Nephron progenitor cell (in vitro differentiated cells): Measurements from ENCODE around the gene ART4.

Experiments used
- DNase-seq: peaks from one replicate; pipeline ENCODE4 v3.0.0; 2021
- H3K27ac Mint-ChIP-seq: 2 replicates; pipeline ENCODE4 v1.8.0; 2021; ENCODE audit warnings: mild to moderate bottlenecking, moderate library complexity, mixed read lengths
- H3K27me3 Mint-ChIP-seq: 2 replicates; pipeline ENCODE4 v1.8.0; 2021; ENCODE audit warnings: mild to moderate bottlenecking, low read depth, mixed read lengths; ENCODE audit not compliant: poor library complexity
- H3K36me3 Mint-ChIP-seq: 2 replicates; pipeline ENCODE4 v1.8.0; 2021; ENCODE audit warnings: low read depth, mixed read lengths
- H3K4me1 Mint-ChIP-seq: 2 replicates; pipeline ENCODE4 v1.8.0; 2021; ENCODE audit warnings: mixed read lengths
- H3K4me3 Mint-ChIP-seq: 2 replicates; pipeline ENCODE4 v1.8.0; 2021; ENCODE audit warnings: mild to moderate bottlenecking, moderate library complexity, mixed read lengths
- H3K9me3 Mint-ChIP-seq: 2 replicates; pipeline ENCODE4 v1.8.0; 2021; ENCODE audit warnings: mild to moderate bottlenecking, moderate library complexity, mixed read lengths
- TF ChIP-seq, protein P1 (sequence below): fragments of 200-600 bp; sonication (generic); IDR thresholded peaks from 2 replicates; pipeline ENCODE4 v1.5.0; 2021; ENCODE audit warnings: antibody characterized with exemption

Gene ART4

GRCh38 chr12:14803830-14804160, 39.5 kb downstream of the ART4 start:
- DNase-seq: no peak
- Mint-ChIP-seq H3K36me3 (peaks cover 9% of the 10 kb centered on the region), H3K27ac (no peak overlapping the region), H3K4me3 (no peak overlapping the region), H3K9me3 (no peaks in the 10 kb centered on the region), H3K4me1 (no peaks in the 10 kb centered on the region), H3K27me3 (peaks cover 3% of the 10 kb centered on the region)
- TF ChIP-seq, protein P1, sequence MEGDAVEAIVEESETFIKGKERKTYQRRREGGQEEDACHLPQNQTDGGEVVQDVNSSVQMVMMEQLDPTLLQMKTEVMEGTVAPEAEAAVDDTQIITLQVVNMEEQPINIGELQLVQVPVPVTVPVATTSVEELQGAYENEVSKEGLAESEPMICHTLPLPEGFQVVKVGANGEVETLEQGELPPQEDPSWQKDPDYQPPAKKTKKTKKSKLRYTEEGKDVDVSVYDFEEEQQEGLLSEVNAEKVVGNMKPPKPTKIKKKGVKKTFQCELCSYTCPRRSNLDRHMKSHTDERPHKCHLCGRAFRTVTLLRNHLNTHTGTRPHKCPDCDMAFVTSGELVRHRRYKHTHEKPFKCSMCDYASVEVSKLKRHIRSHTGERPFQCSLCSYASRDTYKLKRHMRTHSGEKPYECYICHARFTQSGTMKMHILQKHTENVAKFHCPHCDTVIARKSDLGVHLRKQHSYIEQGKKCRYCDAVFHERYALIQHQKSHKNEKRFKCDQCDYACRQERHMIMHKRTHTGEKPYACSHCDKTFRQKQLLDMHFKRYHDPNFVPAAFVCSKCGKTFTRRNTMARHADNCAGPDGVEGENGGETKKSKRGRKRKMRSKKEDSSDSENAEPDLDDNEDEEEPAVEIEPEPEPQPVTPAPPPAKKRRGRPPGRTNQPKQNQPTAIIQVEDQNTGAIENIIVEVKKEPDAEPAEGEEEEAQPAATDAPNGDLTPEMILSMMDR: no peak

GRCh38 chr12:14803011-14803829, 40.1 kb downstream of the ART4 start, which contains the start of the genes C12orf60 and WBP11:
C12orf60 (plus strand) TSS chr12:14803670; CDS start chr12:14822936, 19,266 bp downstream.
WBP11 (minus strand) TSS chr12:14803478; CDS start chr12:14801383, 2,095 bp downstream.
- Mint-ChIP-seq H3K4me3 (no peak within 1 kb of the TSS), H3K27me3 (peaks cover 3% of the 10 kb centered on the region), H3K27ac (no peak within 1 kb of the TSS), H3K4me1 (no peaks in the 10 kb centered on the region), H3K9me3 (no peaks in the 10 kb centered on the region), H3K36me3 (peaks cover 10% of the 10 kb centered on the region)
- DNase-seq: peak; percentile 84
- TF ChIP-seq, protein P1: no peak

DNA sequence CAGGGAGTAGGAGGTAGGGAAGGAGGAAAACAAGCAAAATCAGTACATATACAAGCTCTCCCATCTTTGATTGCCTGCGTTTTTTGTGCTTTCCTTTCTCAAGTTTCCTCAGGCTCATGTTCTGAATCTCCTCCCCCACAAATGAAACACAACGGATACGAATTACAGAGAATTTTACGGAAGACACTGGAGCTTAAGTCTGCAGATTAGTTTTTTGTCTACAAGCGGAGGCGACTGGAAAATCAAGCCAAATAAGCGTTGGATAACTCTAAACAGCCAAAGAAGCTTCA, 40.7 kb downstream of the ART4 start:
- H3K4me1 Mint-ChIP-seq: no peaks in the 10 kb centered on the region
- peaks cover 3% of the 10 kb centered on the region for H3K27me3 Mint-ChIP-seq
- peaks cover 16% of the 10 kb centered on the region for H3K36me3 Mint-ChIP-seq
- no peaks in the 10 kb centered on the region for H3K9me3 Mint-ChIP-seq
- no peak overlapping the region for H3K27ac Mint-ChIP-seq
- TF ChIP-seq, protein P1: no peak
- no peak overlapping the region for H3K4me3 Mint-ChIP-seq
- no peak for DNase-seq

DNA sequence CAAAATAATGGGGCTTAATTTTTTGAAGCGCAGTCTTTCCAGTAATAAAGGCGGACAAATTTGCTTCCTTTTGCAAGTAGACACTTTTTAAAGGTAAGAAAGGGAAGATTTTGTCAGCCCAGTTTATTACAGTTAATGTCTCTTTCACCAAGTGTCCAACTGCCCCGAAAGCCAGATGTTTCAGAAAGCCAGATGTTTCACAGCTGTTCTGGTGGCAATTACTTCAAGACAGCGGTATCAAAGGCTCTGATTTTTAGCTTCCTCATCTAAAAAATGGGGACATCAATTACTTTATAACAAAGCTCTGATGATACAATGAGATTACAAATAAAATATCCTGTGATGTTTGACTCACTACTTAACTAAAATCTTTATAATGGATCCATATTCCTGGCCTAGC, 41.1 kb downstream of the ART4 start:
- no peak overlapping the region for H3K27ac Mint-ChIP-seq
- H3K27me3 Mint-ChIP-seq: peaks cover 3% of the 10 kb centered on the region
- TF ChIP-seq, protein P1: no peak
- H3K9me3 Mint-ChIP-seq: no peaks in the 10 kb centered on the region
- no peak for DNase-seq
- no peaks in the 10 kb centered on the region for H3K4me1 Mint-ChIP-seq
- no peak overlapping the region for H3K4me3 Mint-ChIP-seq
- peaks cover 20% of the 10 kb centered on the region for H3K36me3 Mint-ChIP-seq

GRCh38 chr12:14795028-14795448, 48.3 kb downstream of the ART4 start:
- DNase-seq: no peak
- Mint-ChIP-seq H3K36me3 (peaks cover 88% of the 10 kb centered on the region), H3K4me1 (no peaks in the 10 kb centered on the region), H3K4me3 (no peak overlapping the region), H3K27me3 (no peaks in the 10 kb centered on the region), H3K9me3 (no peaks in the 10 kb centered on the region), H3K27ac (no peak overlapping the region)
- TF ChIP-seq, protein P1: no peak

DNA sequence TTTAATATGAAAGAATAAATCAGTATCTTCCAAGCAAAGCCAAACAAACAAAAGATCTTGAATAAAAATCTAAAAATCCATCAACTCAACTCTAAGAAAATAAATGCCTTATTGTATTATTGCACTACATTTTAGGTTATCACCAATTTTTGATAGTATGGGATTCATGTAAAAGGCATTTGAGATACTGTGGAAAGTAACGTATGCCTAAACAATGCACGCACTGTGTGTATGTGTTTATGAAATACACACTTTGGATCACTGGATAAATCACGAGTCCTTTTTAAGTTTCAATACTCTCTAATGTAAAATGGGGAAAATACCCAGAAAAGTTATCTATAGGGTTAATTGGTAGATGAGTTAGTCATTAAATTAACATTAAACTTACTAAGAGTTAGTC, 57.8 kb downstream of the ART4 start:
- TF ChIP-seq, protein P1: no peak
- Mint-ChIP-seq H3K36me3 (peaks cover 42% of the 10 kb centered on the region), H3K4me3 (no peak overlapping the region), H3K27me3 (no peaks in the 10 kb centered on the region), H3K4me1 (no peaks in the 10 kb centered on the region), H3K27ac (no peak overlapping the region), H3K9me3 (no peaks in the 10 kb centered on the region)
- DNase-seq: no peak
